ENCODE measurements around the gene SPG21. TPM values are rescaled to one million over a fixed set of nuclear protein-coding genes. Genes with fewer than 3 reads are reported as not detected.

SPG21 gene
- total RNA-seq, 1 donor from 2014 or later: 82.7 TPM

DNA sequence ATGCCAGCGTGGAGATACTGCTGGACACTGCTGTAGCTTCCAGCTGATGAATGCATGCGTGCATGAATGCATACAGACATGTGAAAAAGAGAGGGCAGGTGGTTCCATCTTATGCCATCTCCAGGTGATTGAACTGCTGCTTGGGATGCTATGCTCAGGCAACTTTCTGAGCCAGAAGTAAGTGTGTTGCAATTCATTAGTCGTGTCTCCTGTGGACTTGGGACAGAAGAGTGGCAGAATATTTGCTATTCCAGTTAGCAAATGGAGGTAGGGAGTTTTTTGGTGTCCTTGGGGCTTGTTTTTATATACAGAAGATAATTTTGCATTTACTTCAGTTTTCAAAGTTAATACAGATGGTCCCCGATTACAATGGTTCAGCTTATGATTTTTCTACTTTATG is 44.8 kb downstream of the SPG21 start:
- no peak overlapping the region for H3K4me3 Mint-ChIP-seq (ENCODE audit: unreplicated experiment)
- no peak overlapping the region for H3K27ac Mint-ChIP-seq (ENCODE audit: unreplicated experiment)
- TF ChIP-seq, protein P1, sequence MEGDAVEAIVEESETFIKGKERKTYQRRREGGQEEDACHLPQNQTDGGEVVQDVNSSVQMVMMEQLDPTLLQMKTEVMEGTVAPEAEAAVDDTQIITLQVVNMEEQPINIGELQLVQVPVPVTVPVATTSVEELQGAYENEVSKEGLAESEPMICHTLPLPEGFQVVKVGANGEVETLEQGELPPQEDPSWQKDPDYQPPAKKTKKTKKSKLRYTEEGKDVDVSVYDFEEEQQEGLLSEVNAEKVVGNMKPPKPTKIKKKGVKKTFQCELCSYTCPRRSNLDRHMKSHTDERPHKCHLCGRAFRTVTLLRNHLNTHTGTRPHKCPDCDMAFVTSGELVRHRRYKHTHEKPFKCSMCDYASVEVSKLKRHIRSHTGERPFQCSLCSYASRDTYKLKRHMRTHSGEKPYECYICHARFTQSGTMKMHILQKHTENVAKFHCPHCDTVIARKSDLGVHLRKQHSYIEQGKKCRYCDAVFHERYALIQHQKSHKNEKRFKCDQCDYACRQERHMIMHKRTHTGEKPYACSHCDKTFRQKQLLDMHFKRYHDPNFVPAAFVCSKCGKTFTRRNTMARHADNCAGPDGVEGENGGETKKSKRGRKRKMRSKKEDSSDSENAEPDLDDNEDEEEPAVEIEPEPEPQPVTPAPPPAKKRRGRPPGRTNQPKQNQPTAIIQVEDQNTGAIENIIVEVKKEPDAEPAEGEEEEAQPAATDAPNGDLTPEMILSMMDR (IDR thresholded peaks at IDR 0.05; ENCODE audit: partially characterized antibody, unreplicated experiment): no peak
- H3K4me1 Mint-ChIP-seq (ENCODE audit: low read depth, unreplicated experiment): peaks cover under 1% of the 10 kb centered on the region
- peaks cover 2% of the 10 kb centered on the region for H3K27me3 Mint-ChIP-seq (ENCODE audit: unreplicated experiment)
- H3K36me3 Mint-ChIP-seq (ENCODE audit: unreplicated experiment): no peaks in the 10 kb centered on the region
- H3K9me3 Mint-ChIP-seq (ENCODE audit: unreplicated experiment): no peaks in the 10 kb centered on the region
- DNase-seq: no peak

DNA sequence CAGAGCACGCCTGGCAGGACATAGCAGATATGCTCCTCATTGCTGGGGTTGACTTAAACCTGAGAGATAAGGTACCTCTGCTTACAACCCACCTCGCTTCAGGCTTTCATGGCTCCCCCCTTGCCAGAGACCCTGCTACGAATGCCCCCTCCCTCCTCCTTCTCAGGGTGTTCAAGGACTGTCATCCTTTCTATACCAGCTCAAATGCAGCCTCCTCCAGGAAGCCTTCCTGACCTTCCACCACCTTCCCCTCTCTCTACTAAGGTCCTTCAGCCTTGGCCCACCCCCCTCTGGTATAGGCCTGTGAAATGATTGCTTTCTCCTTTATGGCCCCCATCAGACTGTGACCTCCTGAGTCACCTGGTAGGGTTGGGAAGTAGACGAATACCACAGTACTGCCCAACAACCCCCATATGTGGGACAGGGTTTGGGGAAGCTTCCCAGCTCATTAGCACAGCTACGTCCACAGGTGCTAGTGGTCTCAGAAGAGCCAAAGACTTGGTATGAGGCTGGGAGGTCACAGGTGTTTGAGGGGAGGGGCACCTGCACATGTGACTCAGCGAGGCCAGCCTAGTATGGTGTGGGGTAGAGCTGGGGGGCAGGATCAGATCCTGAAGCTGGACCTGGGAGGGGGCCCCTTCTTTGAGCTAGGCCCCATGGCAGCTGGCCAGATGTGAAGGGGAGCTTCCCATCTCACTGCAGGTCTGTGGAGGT is 46.0 kb downstream of the SPG21 start:
- H3K27me3 Mint-ChIP-seq (ENCODE audit: unreplicated experiment): peaks cover 2% of the 10 kb centered on the region
- H3K27ac Mint-ChIP-seq (ENCODE audit: unreplicated experiment): no peak overlapping the region
- H3K9me3 Mint-ChIP-seq (ENCODE audit: unreplicated experiment): no peaks in the 10 kb centered on the region
- H3K36me3 Mint-ChIP-seq (ENCODE audit: unreplicated experiment): no peaks in the 10 kb centered on the region
- no peak overlapping the region for H3K4me3 Mint-ChIP-seq (ENCODE audit: unreplicated experiment)
- no peak for DNase-seq
- no peaks in the 10 kb centered on the region for H3K4me1 Mint-ChIP-seq (ENCODE audit: low read depth, unreplicated experiment)
- TF ChIP-seq, protein P1 (IDR thresholded peaks at IDR 0.05; ENCODE audit: partially characterized antibody, unreplicated experiment): no peak

DNA sequence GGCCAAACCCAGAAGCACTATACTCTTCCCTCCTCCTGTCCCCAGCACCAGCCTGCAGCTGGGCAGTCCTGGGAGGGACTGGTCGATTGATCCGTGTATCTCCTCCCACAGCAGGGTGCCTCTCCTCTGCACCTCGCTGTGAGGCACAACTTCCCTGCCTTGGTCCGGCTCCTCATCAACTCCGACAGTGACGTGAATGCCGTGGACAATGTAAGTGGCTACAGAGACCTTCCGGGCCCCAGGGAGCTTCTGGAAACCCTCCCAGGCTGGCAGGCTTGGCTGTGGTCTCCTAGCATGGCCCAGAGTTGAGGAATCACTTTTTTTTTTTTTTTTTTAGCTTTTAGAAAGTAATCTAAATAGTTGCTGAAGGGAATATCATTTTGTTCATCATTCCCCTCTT is 47.4 kb downstream of the SPG21 start:
- Mint-ChIP-seq H3K27me3 (ENCODE audit: unreplicated experiment) (peaks cover 2% of the 10 kb centered on the region), H3K27ac (ENCODE audit: unreplicated experiment) (no peak overlapping the region), H3K36me3 (ENCODE audit: unreplicated experiment) (no peaks in the 10 kb centered on the region), H3K4me3 (ENCODE audit: unreplicated experiment) (no peak overlapping the region), H3K4me1 (ENCODE audit: low read depth, unreplicated experiment) (no peaks in the 10 kb centered on the region), H3K9me3 (ENCODE audit: unreplicated experiment) (no peaks in the 10 kb centered on the region)
- no peak for DNase-seq
- TF ChIP-seq, protein P1 (IDR thresholded peaks at IDR 0.05; ENCODE audit: partially characterized antibody, unreplicated experiment): no peak

DNA sequence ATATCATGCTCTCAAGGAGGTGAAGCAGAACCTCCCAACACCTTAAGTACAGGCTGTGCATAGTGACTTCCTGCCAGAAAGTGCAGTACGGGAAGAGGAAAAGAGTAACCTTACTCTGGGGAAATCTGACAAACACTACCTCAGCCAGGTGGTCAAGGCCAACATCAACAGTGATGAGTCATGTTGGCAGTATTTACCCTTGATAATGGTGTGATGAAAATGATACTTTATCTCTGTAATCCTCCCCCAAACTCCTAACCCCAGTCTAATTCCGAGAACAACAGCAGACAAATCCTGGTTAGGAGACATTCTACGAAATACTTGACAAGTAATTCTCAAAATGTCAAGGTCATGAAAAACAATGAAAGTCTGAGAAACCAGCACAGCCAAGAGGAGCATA is 51.5 kb downstream of the SPG21 start:
- Mint-ChIP-seq H3K4me1 (ENCODE audit: low read depth, unreplicated experiment) (no peaks in the 10 kb centered on the region), H3K27ac (ENCODE audit: unreplicated experiment) (no peak overlapping the region), H3K27me3 (ENCODE audit: unreplicated experiment) (no peaks in the 10 kb centered on the region), H3K4me3 (ENCODE audit: unreplicated experiment) (no peak overlapping the region), H3K9me3 (ENCODE audit: unreplicated experiment) (no peaks in the 10 kb centered on the region), H3K36me3 (ENCODE audit: unreplicated experiment) (peaks cover 6% of the 10 kb centered on the region)
- DNase-seq: no peak
- TF ChIP-seq, protein P1 (IDR thresholded peaks at IDR 0.05; ENCODE audit: partially characterized antibody, unreplicated experiment): no peak

DNA sequence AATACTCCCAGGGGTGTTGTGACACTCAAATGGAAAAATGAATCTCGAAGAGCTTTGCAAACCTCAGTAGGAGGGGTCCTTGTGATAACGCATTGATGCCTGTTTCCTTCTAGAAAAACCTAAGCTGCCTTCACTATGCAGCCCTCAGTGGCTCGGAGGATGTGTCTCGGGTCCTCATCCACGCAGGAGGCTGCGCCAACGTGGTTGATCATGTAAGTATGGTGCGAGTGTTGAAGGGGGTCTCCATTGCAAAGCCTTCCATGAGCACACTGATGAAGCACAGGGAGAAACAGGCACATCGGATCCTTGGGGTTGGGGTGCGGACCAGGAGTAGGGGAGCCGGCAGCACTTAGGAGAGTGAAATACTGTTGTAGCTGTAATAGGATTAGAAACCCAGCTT is 55.7 kb downstream of the SPG21 start:
- no peak overlapping the region for H3K27ac Mint-ChIP-seq (ENCODE audit: unreplicated experiment)
- TF ChIP-seq, protein P1 (IDR thresholded peaks at IDR 0.05; ENCODE audit: partially characterized antibody, unreplicated experiment): no peak
- H3K9me3 Mint-ChIP-seq (ENCODE audit: unreplicated experiment): peaks cover 2% of the 10 kb centered on the region
- peaks cover 9% of the 10 kb centered on the region for H3K4me1 Mint-ChIP-seq (ENCODE audit: low read depth, unreplicated experiment)
- H3K4me3 Mint-ChIP-seq (ENCODE audit: unreplicated experiment): no peak overlapping the region
- H3K27me3 Mint-ChIP-seq (ENCODE audit: unreplicated experiment): peaks cover 2% of the 10 kb centered on the region
- DNase-seq: no peak
- peaks cover 6% of the 10 kb centered on the region for H3K36me3 Mint-ChIP-seq (ENCODE audit: unreplicated experiment)

All from glutamatergic neuron (in vitro differentiated cells).